ENCODE measurements around the gene PHLPP2. TPM values are rescaled to one million over a fixed set of nuclear protein-coding genes. Genes with fewer than 3 reads are reported as not detected.

PHLPP2 gene
- total RNA-seq, 4 donors from 2014 or later = 18.2 to 170 (median 116) TPM

DNA sequence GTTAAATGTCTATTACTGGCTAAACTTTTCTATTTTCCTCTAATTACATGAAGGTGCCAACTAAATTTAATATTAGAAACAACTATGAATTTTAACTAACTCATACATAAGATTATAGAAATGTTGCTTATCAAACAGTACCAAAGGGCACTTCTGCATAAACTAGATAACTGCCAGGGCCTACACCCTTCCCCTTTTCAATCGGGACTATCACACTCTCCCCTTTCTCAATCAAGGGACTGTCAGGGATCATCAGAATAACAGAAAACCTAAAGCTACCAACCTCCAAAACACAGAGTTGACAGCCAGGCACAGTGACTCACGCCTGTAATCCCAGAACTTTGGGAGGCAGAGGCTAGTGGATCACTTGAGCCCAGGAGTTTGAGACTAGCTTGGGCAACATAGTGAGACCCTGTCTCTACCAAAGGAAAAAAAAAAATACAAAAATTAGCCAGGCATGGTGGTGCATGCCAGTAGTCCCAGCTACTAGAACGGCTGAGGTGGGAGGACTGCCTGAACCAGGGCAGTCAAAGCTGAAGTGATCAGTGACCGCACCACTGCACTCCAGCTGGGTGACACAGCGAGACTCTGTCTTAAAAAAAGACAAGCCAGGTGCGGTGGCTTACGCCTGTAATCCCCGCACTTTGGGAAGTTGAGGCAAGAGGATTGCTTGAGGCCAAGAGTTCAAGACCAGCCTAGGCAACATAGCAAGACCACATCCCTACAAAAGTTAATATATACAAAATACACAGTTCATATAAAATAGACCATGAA, 3.2 kb upstream of the PHLPP2 start:
- no peak overlapping the region for H3K4me3 ChIP-seq
- peak overlapping the region; percentile 54 to 87 (median 66) for H3K27ac ChIP-seq
- H3K4me1 ChIP-seq = peaks cover 0 to 51% (median 7%) of the 10 kb centered on the region in 4 donors
- no peaks in the 10 kb centered on the region for H3K9me3 ChIP-seq
- TF ChIP-seq, protein P1, sequence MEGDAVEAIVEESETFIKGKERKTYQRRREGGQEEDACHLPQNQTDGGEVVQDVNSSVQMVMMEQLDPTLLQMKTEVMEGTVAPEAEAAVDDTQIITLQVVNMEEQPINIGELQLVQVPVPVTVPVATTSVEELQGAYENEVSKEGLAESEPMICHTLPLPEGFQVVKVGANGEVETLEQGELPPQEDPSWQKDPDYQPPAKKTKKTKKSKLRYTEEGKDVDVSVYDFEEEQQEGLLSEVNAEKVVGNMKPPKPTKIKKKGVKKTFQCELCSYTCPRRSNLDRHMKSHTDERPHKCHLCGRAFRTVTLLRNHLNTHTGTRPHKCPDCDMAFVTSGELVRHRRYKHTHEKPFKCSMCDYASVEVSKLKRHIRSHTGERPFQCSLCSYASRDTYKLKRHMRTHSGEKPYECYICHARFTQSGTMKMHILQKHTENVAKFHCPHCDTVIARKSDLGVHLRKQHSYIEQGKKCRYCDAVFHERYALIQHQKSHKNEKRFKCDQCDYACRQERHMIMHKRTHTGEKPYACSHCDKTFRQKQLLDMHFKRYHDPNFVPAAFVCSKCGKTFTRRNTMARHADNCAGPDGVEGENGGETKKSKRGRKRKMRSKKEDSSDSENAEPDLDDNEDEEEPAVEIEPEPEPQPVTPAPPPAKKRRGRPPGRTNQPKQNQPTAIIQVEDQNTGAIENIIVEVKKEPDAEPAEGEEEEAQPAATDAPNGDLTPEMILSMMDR (IDR thresholded peaks at IDR 0.05) = no peak
- no peak for TF ChIP-seq POLR2A (IDR thresholded peaks at IDR 0.05)
- peaks cover 0 to 24% (median 0%) of the 10 kb centered on the region in 3 donors for H3K36me3 ChIP-seq
- peak in 1 of 3 donors; percentile 24 for DNase-seq
- H3K27me3 ChIP-seq = no peaks in the 10 kb centered on the region

DNA sequence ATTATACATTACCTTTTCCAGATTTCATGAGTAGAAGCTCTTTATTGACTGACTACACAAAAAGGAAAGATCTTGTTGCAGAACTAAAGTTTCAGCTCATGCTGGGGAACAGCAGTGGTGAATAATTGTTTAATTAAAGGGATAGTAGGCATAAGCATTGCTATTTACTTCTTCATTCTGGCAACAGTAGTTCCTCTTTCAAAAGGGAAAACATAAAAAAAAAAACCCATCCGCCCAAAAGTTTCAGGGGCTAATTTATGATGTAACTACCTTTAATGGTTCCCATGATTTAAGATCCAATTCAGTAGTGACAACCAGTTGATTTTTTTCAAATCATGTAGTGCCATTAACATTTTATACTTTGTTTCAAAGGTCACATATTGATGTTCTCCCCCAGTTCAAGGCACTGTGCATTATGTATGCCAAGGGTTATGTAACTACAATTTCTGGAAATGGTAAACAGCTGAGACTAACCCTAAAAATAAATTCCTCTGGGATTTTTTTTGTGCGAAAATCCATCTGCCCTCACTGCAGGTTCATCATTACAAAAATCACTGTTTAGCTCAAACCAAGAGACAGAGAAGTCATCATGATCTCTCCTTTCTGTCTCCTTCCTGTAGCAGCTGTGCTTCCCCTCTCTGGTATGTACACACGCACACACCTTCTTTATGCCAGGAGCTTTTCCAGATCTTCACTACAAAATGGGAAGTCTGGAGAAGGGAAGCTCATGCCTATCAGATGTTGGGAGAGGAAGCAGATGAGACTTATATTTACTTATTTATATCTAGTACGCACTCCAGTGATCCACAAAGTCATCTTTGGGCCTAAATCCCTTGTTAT, 2.2 kb upstream of the PHLPP2 start:
- Histone ChIP-seq H3K9me3 (no peaks in the 10 kb centered on the region), H3K36me3 (peaks cover 0 to 18% (median 0%) of the 10 kb centered on the region in 3 donors), H3K27me3 (no peaks in the 10 kb centered on the region), H3K27ac (peak overlapping the region; percentile 54 to 87 (median 66)), H3K4me1 (peaks cover 0 to 53% (median 7%) of the 10 kb centered on the region in 4 donors), H3K4me3 (no peak overlapping the region)
- no peak for TF ChIP-seq POLR2A (IDR thresholded peaks at IDR 0.05)
- TF ChIP-seq, protein P1 (IDR thresholded peaks at IDR 0.05) = no peak
- DNase-seq = no peak

DNA sequence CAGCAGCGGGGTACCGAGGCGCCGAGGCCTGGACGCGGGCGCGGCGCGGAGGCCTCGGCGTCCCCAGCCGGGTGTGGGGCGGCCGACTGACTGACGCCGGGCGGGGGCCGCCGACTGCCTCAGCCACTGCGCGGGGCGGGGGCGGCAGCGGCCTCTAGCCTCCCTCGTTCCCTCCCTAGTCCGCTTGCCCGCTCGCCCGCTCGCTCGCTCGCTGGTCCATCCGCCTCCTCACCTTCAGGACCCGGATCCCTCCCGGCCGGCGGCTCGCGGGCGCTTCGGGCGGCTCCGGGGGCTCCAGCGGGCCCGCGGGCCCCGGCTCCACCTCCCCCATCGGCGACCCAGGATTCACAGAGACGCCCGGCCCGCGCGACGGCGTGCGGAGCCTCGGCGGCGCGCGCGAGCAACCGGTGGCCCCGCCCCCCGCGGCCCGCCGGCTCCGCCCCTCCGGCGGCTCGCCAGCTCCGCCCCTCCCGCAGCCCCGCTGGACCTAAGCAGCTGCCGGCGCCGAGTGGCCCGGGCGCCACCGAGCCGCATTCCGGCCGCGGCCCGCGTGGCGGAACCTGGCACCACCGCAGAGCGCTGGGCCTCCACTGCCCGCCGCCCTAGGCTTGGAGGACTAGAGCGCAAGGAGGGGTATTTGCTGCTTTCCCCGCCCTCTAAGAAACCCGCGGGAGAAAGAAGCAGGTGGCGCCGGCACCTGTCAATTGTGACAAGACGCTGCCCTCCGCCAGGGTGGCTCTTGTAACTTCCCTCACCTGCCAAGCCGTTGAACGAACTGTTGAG, 773 bp downstream of the PHLPP2 start:
- H3K4me3 ChIP-seq = peak overlapping the region; percentile 79 to 97 (median 88)
- no peaks in the 10 kb centered on the region for H3K36me3 ChIP-seq
- peaks cover 0 to 53% (median 7%) of the 10 kb centered on the region in 4 donors for H3K4me1 ChIP-seq
- peak overlapping the region; percentile 91 to 97 (median 94) for H3K27ac ChIP-seq
- H3K27me3 ChIP-seq = no peaks in the 10 kb centered on the region
- DNase-seq = peak; percentile 78 to 90 (median 90)
- TF ChIP-seq, protein P1 (IDR thresholded peaks at IDR 0.05) = peak in 5 of 6 experiments; percentile 12 to 45 (median 40)
- peak in 1 of 2 donors; percentile 43 for TF ChIP-seq POLR2A (IDR thresholded peaks at IDR 0.05)
- H3K9me3 ChIP-seq = no peaks in the 10 kb centered on the region

DNA sequence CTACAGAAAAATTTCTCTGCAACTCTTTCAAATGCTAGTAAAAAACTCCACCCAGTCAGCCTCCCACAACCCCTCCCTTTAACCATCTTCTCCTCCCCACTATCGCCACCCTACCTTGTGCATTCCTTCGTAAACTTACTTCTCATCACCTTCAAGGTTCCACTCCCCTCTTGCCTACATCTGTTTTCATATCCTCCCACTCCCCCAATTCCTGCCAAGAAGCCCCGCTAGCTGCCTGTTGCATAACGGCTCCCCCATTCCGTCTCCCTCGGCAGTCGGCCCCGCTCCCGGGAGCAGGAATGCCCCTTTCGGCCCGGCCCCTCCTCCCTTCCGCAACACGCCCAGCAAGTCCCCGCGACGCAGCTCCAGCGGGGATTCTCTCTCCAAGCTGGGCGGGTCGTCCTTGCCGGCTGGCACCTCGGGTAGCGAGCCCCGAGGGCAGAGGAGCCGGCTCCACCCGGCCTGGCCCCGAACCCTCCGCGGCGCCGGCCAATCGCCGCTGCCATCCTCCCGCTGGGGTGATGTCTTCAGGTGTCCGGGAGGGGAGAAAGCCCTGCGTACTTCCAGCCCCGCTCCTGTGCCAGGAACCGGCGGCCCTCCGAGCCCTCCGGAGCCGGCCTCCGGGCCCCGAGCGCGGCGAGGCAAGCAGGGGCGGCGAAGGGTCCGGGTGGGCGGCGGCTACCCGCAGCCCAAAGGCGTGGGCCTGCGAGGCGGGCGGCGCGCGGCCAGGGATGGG, 1.5 kb downstream of the PHLPP2 start:
- no peaks in the 10 kb centered on the region for H3K27me3 ChIP-seq
- peaks cover 0 to 47% (median 7%) of the 10 kb centered on the region in 4 donors for H3K4me1 ChIP-seq
- peak overlapping the region; percentile 79 to 97 (median 88) for H3K4me3 ChIP-seq
- no peaks in the 10 kb centered on the region for H3K9me3 ChIP-seq
- peak; percentile 53 to 85 (median 79) for DNase-seq
- TF ChIP-seq, protein P1 (IDR thresholded peaks at IDR 0.05) = no peak
- peak in 1 of 2 donors; percentile 39 for TF ChIP-seq POLR2A (IDR thresholded peaks at IDR 0.05)
- H3K27ac ChIP-seq = peak overlapping the region; percentile 91 to 97 (median 94)
- no peaks in the 10 kb centered on the region for H3K36me3 ChIP-seq

Measured in Peyer's patch (tissue), 4 donors.